ENCODE measurements around the gene CD40. TPM values are rescaled to one million over a fixed set of nuclear protein-coding genes. Genes with fewer than 3 reads are reported as not detected.

The CD40 gene
- total and polyA plus RNA-seq, 10 of the 15 experiments (the other 5 are each of a cell fraction or from before 2014, with no cell fraction given) = 40.8 to 193 (median 89.5) TPM

DNA sequence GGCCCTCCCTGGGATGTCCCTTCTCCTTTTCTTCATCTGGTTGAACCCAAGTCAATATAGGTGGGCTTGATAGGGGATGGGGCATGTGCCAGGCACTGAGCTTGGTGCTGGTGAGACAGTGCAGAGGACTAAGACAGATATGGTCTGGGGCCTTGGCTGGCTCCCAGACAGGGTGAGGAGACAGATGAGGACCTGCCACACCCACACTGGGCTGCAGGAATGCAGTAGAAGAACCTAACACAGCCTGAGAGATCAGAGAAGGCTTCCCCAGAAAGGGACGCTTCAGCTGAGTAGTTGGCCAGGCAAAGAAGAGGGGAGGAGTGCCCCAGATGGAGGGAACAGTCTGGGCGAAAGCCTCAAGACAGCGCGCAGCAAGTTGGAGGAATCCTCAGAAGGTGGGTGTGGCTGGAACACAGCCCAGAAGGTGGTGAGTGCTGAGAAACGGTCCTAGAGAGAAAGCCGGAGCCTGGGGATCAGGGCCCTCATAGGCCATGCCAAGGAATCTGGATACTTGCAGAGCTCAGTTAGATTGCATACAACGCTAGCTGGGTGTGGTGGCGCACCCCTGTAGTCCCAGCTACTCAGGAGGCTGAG is 26.4 kb downstream of the CD40 start:
- SMC1A ChIA-PET (ENCODE audit: uncharacterized antibody, unreplicated experiment) = no interaction called here
- no peak overlapping the region for H3K4me3 ChIP-seq
- no peaks in the 10 kb centered on the region for H3K36me3 ChIP-seq (ENCODE audit: control insufficient read depth in 2 of 2, insufficient read depth in 2 of 2, low read length in 1 of 2)
- in situ Hi-C loops (cut with MboI) = no loop called here
- no peaks in the 10 kb centered on the region for H4K20me1 ChIP-seq (ENCODE audit: control insufficient read depth, insufficient read depth)
- CTCF ChIA-PET = interaction anchor here (0.8 kb wide), 1 partner anchor 14 kb away, joined by 3 read pairs; no protein-coding TSS in a partner anchor
- RAD21 ChIA-PET (ENCODE audit: unreplicated experiment) = no interaction called here
- BruUV-seq (replicated peaks) = no TSS peak
- POLR2A ChIA-PET = no interaction called here
- H3K79me2 ChIP-seq (ENCODE audit: control insufficient read depth, insufficient read depth, low read length) = no peaks in the 10 kb centered on the region
- H3K4me1 ChIP-seq (ENCODE audit: control insufficient read depth, insufficient read depth, low read length) = no peaks in the 10 kb centered on the region
- no peak overlapping the region for H3K9ac ChIP-seq (ENCODE audit: control insufficient read depth, insufficient read depth, low read length)
- WGBS (ENCODE audit: insufficient coverage, insufficient replicate concordance, low lambda C conversion rate, missing lambda C conversion rate) = 37% methylated on average over 8 of the region's 8 CpGs
- no peaks in the 10 kb centered on the region for H3K9me3 ChIP-seq (replicated peaks; ENCODE audit: control insufficient read depth, insufficient read depth, low read length)
- no peak overlapping the region for H3K4me2 ChIP-seq (ENCODE audit: control insufficient read depth, insufficient read depth)
- ATAC-seq (no peak), DNase-seq (ENCODE audit: low read depth, low spot score) (no peak), FAIRE-seq (no peak)
- TF ChIP-seq, protein P1, sequence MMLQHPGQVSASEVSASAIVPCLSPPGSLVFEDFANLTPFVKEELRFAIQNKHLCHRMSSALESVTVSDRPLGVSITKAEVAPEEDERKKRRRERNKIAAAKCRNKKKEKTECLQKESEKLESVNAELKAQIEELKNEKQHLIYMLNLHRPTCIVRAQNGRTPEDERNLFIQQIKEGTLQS (IDR thresholded peaks at IDR 0.05; ENCODE audit: borderline replicate concordance, extremely low read depth, low read depth, low read length) = no peak
- TF ChIP-seq NFYA (IDR thresholded peaks at IDR 0.05; ENCODE audit: borderline replicate concordance, low read depth, low read length) = no peak
- no peak for TF ChIP-seq ZNF207 (IDR thresholded peaks at IDR 0.05; ENCODE audit: borderline replicate concordance)
- TF ChIP-seq, protein P2, sequence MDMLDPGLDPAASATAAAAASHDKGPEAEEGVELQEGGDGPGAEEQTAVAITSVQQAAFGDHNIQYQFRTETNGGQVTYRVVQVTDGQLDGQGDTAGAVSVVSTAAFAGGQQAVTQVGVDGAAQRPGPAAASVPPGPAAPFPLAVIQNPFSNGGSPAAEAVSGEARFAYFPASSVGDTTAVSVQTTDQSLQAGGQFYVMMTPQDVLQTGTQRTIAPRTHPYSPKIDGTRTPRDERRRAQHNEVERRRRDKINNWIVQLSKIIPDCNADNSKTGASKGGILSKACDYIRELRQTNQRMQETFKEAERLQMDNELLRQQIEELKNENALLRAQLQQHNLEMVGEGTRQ (IDR thresholded peaks at IDR 0.05; ENCODE audit: borderline replicate concordance, low read depth, low read length) = no peak
- TF ChIP-seq, protein P3, sequence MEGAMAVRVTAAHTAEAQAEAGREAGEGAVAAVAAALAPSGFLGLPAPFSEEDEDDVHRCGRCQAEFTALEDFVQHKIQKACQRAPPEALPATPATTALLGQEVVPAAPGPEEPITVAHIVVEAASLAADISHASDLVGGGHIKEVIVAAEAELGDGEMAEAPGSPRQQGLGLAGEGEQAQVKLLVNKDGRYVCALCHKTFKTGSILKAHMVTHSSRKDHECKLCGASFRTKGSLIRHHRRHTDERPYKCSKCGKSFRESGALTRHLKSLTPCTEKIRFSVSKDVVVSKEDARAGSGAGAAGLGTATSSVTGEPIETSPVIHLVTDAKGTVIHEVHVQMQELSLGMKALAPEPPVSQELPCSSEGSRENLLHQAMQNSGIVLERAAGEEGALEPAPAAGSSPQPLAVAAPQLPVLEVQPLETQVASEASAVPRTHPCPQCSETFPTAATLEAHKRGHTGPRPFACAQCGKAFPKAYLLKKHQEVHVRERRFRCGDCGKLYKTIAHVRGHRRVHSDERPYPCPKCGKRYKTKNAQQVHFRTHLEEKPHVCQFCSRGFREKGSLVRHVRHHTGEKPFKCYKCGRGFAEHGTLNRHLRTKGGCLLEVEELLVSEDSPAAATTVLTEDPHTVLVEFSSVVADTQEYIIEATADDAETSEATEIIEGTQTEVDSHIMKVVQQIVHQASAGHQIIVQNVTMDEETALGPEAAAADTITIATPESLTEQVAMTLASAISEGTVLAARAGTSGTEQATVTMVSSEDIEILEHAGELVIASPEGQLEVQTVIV (IDR thresholded peaks at IDR 0.05; ENCODE audit: borderline replicate concordance, partially characterized antibody) = no peak
- TF ChIP-seq, protein P4, sequence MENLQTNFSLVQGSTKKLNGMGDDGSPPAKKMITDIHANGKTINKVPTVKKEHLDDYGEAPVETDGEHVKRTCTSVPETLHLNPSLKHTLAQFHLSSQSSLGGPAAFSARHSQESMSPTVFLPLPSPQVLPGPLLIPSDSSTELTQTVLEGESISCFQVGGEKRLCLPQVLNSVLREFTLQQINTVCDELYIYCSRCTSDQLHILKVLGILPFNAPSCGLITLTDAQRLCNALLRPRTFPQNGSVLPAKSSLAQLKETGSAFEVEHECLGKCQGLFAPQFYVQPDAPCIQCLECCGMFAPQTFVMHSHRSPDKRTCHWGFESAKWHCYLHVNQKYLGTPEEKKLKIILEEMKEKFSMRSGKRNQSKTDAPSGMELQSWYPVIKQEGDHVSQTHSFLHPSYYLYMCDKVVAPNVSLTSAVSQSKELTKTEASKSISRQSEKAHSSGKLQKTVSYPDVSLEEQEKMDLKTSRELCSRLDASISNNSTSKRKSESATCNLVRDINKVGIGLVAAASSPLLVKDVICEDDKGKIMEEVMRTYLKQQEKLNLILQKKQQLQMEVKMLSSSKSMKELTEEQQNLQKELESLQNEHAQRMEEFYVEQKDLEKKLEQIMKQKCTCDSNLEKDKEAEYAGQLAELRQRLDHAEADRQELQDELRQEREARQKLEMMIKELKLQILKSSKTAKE (IDR thresholded peaks at IDR 0.05; ENCODE audit: low read depth, poor library complexity, severe bottlenecking) = no peak
- no peak for TF ChIP-seq NFIC (IDR thresholded peaks at IDR 0.05; ENCODE audit: low read depth, low read length)
- no peak for TF ChIP-seq TCF7 (IDR thresholded peaks at IDR 0.05; ENCODE audit: borderline replicate concordance)
- TF ChIP-seq SUZ12 (IDR thresholded peaks at IDR 0.05; ENCODE audit: unreplicated experiment) = no peak
- no peak for TF ChIP-seq ETV6 (conservative IDR thresholded peaks at IDR 0.05 in 1 of 2, IDR thresholded peaks at IDR 0.05 in 1 of 2; ENCODE audit: borderline replicate concordance in 1 of 2, low read depth in 1 of 2)
- TF ChIP-seq NFXL1 (IDR thresholded peaks at IDR 0.05; ENCODE audit: borderline replicate concordance) = no peak
- H2AFZ ChIP-seq (ENCODE audit: control insufficient read depth, low read depth, low read length) = no peak overlapping the region
- intact Hi-C loops (cut with micrococcal nuclease; ENCODE audit: unreplicated experiment) = no loop called here
- peaks cover 2 to 3% of the 10 kb centered on the region in 2 experiments; a peak in 3 of 4 replicates for H3K27me3 ChIP-seq (replicated peaks in 1 of 2; ENCODE audit: control insufficient read depth in 2 of 2, insufficient read depth in 2 of 2, low read length in 1 of 2)
- H3K27ac ChIP-seq (ENCODE audit: control insufficient read depth, insufficient read depth) = no peak overlapping the region

Data from GM12878 (cell line).